AG10803 (cell line): ENCODE measurements around the gene GRIK1.

Experiments used
- DNase-seq: peaks from one replicate; pipeline ENCODE4 v3.0.0; 2010; ENCODE audit warnings: low read depth
- H3K4me3 ChIP-seq: 2 replicates; pipeline ENCODE4 v1.5.1; 2011; ENCODE audit warnings: mild to moderate bottlenecking, low read length, control low read depth
- CTCF ChIP-seq: conservative IDR thresholded peaks from 2 replicates; pipeline ENCODE4 v1.5.1; 2011; ENCODE audit warnings: mild to moderate bottlenecking, low read length, control low read depth, inconsistent platforms

Gene GRIK1

GRCh38 chr21:29810871-29811270 lies 128.9 kb downstream of the GRIK1 start:
- TF ChIP-seq CTCF: no peak
- DNase-seq: no peak
- H3K4me3 ChIP-seq: no peak overlapping the region

DNA sequence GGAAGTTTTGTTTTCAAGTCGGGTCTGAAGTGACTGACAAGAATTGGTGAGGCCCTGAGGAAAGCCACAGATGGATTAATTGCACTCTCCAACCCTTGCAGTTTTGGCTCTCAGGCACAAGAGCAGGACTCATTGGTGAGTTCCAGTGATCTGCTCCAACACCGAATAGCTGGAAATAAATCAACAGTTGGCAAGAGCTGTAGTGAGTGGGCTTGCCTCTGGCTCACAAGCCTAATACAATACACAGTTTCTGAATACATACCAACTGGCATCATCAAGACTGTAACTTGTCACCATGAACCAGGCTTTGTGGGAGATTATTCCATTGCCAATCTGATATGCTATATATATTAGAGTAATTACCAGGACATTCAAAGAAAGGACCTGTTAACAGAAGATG lies 131.6 kb downstream of the GRIK1 start:
- TF ChIP-seq CTCF: no peak
- no peak for DNase-seq
- no peak overlapping the region for H3K4me3 ChIP-seq

DNA sequence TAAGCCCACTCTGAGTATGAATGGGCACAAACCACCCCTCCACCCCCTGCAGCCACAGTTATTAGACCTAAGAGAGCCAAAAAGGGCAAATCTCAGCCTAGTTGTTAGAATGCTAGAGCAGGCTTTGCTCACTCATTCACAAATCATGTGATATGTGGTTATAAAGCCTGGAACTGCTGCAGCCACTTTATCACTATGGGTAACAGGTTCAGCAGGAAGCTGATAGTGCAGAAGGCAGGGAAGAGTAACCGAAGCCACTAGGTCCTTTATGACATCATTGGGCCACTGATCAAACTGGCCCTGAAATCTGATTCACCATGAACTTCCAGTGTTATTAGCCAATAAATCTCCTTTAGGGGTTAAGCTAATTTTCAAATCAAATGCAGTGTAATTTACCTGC lies 134.7 kb downstream of the GRIK1 start:
- H3K4me3 ChIP-seq: no peak overlapping the region
- TF ChIP-seq CTCF: no peak
- no peak for DNase-seq

DNA sequence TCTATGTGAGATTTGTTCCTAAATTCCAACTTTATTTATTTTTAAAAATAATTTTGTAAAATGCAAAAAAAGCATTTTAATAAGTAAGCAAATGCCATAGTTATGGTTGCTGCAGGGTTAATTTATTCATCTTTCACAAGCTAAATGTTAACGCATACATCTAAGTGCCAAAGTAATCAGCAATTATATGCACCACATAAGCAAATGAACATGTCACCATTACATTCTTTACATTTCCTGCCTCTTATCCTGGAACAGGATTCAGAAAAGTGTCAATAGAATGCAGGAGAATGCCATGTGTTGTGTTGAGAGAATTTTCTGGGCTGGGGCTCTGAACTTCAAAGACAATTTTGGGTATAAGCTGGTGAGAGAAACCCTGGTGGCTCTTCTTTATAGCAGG lies 136.6 kb downstream of the GRIK1 start:
- DNase-seq: no peak
- no peak overlapping the region for H3K4me3 ChIP-seq

DNA sequence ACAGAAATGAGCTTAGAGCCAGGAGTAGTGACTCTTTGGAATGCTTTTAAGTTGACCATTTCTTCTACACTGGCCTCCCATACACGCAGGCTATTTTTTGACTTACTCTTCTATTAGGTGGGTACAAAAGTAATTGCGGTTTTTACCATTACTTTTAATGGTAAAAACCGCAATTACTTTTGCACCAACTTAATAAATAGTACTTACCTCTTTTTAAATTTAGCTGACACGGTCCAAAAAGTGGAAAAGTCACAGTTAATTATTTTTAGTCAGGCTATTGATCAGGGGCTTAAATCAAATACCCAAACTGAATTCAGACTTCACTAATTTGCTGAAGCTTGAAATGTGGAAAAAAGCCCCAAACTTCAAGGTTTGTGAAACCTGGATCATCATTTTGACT lies 138.7 kb downstream of the GRIK1 start:
- TF ChIP-seq CTCF: no peak
- no peak overlapping the region for H3K4me3 ChIP-seq
- no peak for DNase-seq

More for the DNA sequence above, 136.6 kb downstream of the GRIK1 start:
- TF ChIP-seq CTCF: no peak

DNA sequence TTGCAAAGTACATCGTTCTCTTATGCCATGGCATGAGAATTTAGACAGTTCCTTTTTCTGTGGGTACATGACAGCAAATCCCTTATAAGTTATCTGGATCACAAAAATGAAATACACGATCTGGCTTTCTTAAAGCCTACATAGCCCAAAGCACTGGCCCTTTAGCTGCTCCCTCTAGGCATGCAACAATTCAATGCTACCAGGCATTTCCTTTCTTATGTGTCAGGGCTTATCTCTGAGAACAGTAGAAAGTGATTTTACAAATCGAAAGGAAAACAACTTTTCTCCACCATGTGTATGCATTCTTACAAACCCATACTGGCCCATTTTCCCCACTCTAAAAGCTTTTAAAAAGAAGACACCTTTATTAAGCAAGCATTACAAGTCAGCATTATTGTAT lies 139.7 kb downstream of the GRIK1 start:
- no peak for DNase-seq
- H3K4me3 ChIP-seq: no peak overlapping the region
- TF ChIP-seq CTCF: no peak

- no peak for DNase-seq
- TF ChIP-seq CTCF: no peak
- no peak overlapping the region for H3K4me3 ChIP-seq
Measured at GRCh38 chr21:29798840-29799239, 141.0 kb downstream of the GRIK1 start.
